Fibroblast of villous mesenchyme (primary cell): ENCODE data around the gene SLC24A3. TPM values are rescaled to one million over a fixed set of nuclear protein-coding genes. Genes with fewer than 3 reads are reported as not detected.

Experiments
- DNase-seq: peaks from one replicate; pipeline ENCODE4 v3.0.0-alpha.2; 2010; ENCODE audit warnings: low read depth
- H3K4me3 ChIP-seq: 2 replicates; pipeline ENCODE4 v1.5.1; 2011; ENCODE audit warnings: low read depth, mild to moderate bottlenecking, low read length
- CTCF ChIP-seq: IDR thresholded peaks from 2 replicates; pipeline ENCODE4 v1.5.1; 2012; ENCODE audit warnings: low read depth, mild to moderate bottlenecking, low read length; ENCODE audit not compliant: insufficient read depth
- total RNA-seq: library from RNA; depleted of rRNA; stranded (reverse); fragments of >200 nt; gene quantifications from 2 replicates; pipeline ENCODE4 v1.2.3, GENCODE V29; 2012

The SLC24A3 gene
- total RNA-seq, 1 donor = 0.86 TPM

GRCh38 chr20:19457611-19458010 is 245.2 kb downstream of the SLC24A3 start:
- no peak for TF ChIP-seq CTCF
- H3K4me3 ChIP-seq = no peak overlapping the region
- no peak for DNase-seq

- TF ChIP-seq CTCF = no peak
- no peak overlapping the region for H3K4me3 ChIP-seq
- DNase-seq = peak; percentile 4
These were observed 247.9 kb downstream of the SLC24A3 start for GRCh38 chr20:19460386-19460785.

GRCh38 chr20:19462491-19462890 is 250.0 kb downstream of the SLC24A3 start:
- DNase-seq = no peak
- TF ChIP-seq CTCF = no peak
- H3K4me3 ChIP-seq = no peak overlapping the region

GRCh38 chr20:19463597-19463996 is 251.2 kb downstream of the SLC24A3 start:
- no peak overlapping the region for H3K4me3 ChIP-seq
- TF ChIP-seq CTCF = no peak
- no peak for DNase-seq

- no peak for DNase-seq
- TF ChIP-seq CTCF = no peak
- no peak overlapping the region for H3K4me3 ChIP-seq
These were observed 253.1 kb downstream of the SLC24A3 start for GRCh38 chr20:19465536-19465935.

- DNase-seq = no peak
- no peak for TF ChIP-seq CTCF
- no peak overlapping the region for H3K4me3 ChIP-seq
These were observed 253.9 kb downstream of the SLC24A3 start for GRCh38 chr20:19466206-19466928.
